ENCODE data around the gene RHAG. TPM values are rescaled to one million over a fixed set of nuclear protein-coding genes. Genes with fewer than 3 reads are reported as not detected.

RHAG gene
- total RNA-seq, 1 experiment from 2014 or later: not detected

- TF ChIP-seq CTCF (conservative IDR thresholded peaks at IDR 0.05): no peak
- H3K27me3 Mint-ChIP-seq (ENCODE audit: low read depth): no peaks in the 10 kb centered on the region
- H3K27ac Mint-ChIP-seq: no peak overlapping the region
- Histone ChIP-seq H3K14ac (ENCODE audit: insufficient read depth, low read length) (no peak overlapping the region), H2AK5ac (ENCODE audit: insufficient read length, low read length) (no peak overlapping the region), H3K9me3 (ENCODE audit: control insufficient read depth, low read depth, low read length) (no peaks in the 10 kb centered on the region), H3K4me2 (ENCODE audit: insufficient read depth, insufficient read length, low read length) (no peak overlapping the region), H4K20me1 (ENCODE audit: control insufficient read depth, insufficient read depth, insufficient read length) (no peaks in the 10 kb centered on the region), H3K79me2 (ENCODE audit: insufficient read depth, low read length) (no peaks in the 10 kb centered on the region), H3K56ac (ENCODE audit: insufficient read length, low read depth, low read length) (no peak overlapping the region), H2AFZ (ENCODE audit: low read length) (no peak overlapping the region), H3K27ac (ENCODE audit: insufficient read length, low read depth, low read length) (no peak overlapping the region), H3K23me2 (ENCODE audit: insufficient read length, low read depth, low read length, poor library complexity, severe bottlenecking) (no peaks in the 10 kb centered on the region), H2BK120ac (ENCODE audit: low read depth, low read length, poor library complexity, severe bottlenecking) (no peak overlapping the region), H3K18ac (ENCODE audit: insufficient read length, low read depth, low read length) (no peak overlapping the region), H2BK12ac (ENCODE audit: insufficient read length, low read depth, low read length) (no peak overlapping the region), H3K4ac (ENCODE audit: low read depth, low read length) (no peak overlapping the region), H2BK5ac (ENCODE audit: insufficient read length, low read length) (no peak overlapping the region), H4K5ac (ENCODE audit: insufficient read length, low read depth, low read length) (no peak overlapping the region), H2BK20ac (ENCODE audit: low read depth, low read length, poor library complexity, severe bottlenecking) (no peak overlapping the region), H3K79me1 (ENCODE audit: insufficient read depth, low read depth, low read length, poor library complexity, severe bottlenecking) (no peaks in the 10 kb centered on the region), H3K9ac (ENCODE audit: extremely low read depth, insufficient read length, low read length) (no peak overlapping the region), H4K8ac (replicated peaks; ENCODE audit: insufficient read length, low read depth, low read length) (no peak overlapping the region), H3K4me1 (ENCODE audit: insufficient read depth, low read length) (no peaks in the 10 kb centered on the region), H3K27me3 (ENCODE audit: insufficient read depth, low read length) (no peaks in the 10 kb centered on the region), H3T11ph (ENCODE audit: low read length) (no peak overlapping the region), H3K23ac (ENCODE audit: insufficient read length, low read depth, low read length) (no peak overlapping the region), H2BK15ac (ENCODE audit: low read depth, low read length) (no peak overlapping the region), H4K91ac (ENCODE audit: insufficient read length, low read depth, low read length) (no peak overlapping the region)
- H3K9me3 Mint-ChIP-seq: no peaks in the 10 kb centered on the region
- no peaks in the 10 kb centered on the region for H3K36me3 Mint-ChIP-seq (ENCODE audit: insufficient read depth in 1 of 3, low read depth in 3 of 3)
- H3K4me3 Mint-ChIP-seq: no peak overlapping the region
- DNase-seq: no peak
- H3K4me1 Mint-ChIP-seq: no peaks in the 10 kb centered on the region
Measured at GRCh38 chr6:49648036-49648435, 11.4 kb upstream of the RHAG start.
